ENCODE data around the gene ATP1B2. TPM values are rescaled to one million over a fixed set of nuclear protein-coding genes. Genes with fewer than 3 reads are reported as not detected.

ATP1B2 gene
- total RNA-seq, 1 donor from 2014 or later = 10.4 TPM

DNA sequence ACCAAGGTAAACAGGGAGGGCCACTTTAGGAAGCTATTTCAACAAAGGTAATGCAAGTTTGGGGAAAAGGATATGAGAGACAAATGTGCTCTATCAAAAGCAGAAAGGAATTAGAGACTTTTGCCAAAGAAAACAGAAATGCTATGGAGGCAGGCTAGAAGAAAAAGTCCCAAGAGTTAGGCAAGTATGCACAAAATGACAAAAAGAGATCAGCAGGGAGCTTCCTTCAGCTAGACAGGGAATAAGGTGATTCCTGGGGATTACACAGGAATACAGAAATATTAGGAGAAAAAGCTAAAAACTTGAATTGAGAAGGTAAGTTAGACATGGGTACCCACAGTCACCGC is 38.5 kb upstream of the ATP1B2 start:
- H3K36me3 Mint-ChIP-seq (ENCODE audit: low read depth, unreplicated experiment) = peaks cover 4% of the 10 kb centered on the region
- H3K9me3 Mint-ChIP-seq (ENCODE audit: unreplicated experiment) = no peaks in the 10 kb centered on the region
- DNase-seq (ENCODE audit: low spot score) = no peak
- TF ChIP-seq, protein P1, sequence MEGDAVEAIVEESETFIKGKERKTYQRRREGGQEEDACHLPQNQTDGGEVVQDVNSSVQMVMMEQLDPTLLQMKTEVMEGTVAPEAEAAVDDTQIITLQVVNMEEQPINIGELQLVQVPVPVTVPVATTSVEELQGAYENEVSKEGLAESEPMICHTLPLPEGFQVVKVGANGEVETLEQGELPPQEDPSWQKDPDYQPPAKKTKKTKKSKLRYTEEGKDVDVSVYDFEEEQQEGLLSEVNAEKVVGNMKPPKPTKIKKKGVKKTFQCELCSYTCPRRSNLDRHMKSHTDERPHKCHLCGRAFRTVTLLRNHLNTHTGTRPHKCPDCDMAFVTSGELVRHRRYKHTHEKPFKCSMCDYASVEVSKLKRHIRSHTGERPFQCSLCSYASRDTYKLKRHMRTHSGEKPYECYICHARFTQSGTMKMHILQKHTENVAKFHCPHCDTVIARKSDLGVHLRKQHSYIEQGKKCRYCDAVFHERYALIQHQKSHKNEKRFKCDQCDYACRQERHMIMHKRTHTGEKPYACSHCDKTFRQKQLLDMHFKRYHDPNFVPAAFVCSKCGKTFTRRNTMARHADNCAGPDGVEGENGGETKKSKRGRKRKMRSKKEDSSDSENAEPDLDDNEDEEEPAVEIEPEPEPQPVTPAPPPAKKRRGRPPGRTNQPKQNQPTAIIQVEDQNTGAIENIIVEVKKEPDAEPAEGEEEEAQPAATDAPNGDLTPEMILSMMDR (IDR thresholded peaks at IDR 0.05; ENCODE audit: unreplicated experiment) = no peak
- H3K4me3 Mint-ChIP-seq (ENCODE audit: unreplicated experiment) = peak overlapping the region; percentile 43
- peaks cover 24% of the 10 kb centered on the region for H3K4me1 Mint-ChIP-seq (ENCODE audit: unreplicated experiment)
- H3K27me3 Mint-ChIP-seq (ENCODE audit: unreplicated experiment) = no peaks in the 10 kb centered on the region
- no peak overlapping the region for H3K27ac Mint-ChIP-seq (ENCODE audit: unreplicated experiment)

DNA sequence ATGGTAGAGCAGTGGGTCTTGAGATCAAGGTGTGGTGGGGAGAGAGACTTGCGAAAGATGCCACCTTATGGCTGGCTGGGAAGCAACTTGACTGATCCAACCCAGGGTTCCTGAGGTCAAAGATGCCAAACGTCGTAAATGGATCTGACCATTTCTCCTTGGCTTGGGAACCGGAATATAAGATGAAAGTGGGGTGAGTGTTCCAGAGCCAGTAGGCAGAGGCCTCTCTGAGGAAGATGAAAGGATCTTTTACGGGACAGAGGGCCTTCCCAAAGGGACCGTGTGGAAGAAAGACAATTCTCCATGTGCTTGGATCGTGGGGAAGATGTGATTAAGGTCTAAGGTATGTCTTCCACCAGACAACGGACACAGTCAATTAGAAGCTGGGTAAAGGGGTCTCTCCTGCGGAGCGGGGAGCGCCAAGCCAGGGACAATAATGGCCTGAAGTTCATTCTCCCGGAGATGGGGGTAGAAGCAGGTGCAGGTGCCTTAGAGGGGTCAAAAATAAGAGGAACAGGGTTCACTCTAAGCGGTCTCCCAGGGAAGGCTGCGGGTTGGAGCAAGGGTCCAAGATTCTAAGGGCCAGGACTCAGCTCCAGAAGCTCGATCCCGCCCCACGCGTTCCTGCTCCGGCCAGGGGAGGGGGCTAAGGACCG is 36.8 kb upstream of the ATP1B2 start:
- Mint-ChIP-seq H3K27ac (ENCODE audit: unreplicated experiment) (peak overlapping the region; percentile 39), H3K4me1 (ENCODE audit: unreplicated experiment) (peaks cover 29% of the 10 kb centered on the region), H3K4me3 (ENCODE audit: unreplicated experiment) (peak overlapping the region; percentile 88), H3K36me3 (ENCODE audit: low read depth, unreplicated experiment) (peaks cover 4% of the 10 kb centered on the region), H3K9me3 (ENCODE audit: unreplicated experiment) (no peaks in the 10 kb centered on the region), H3K27me3 (ENCODE audit: unreplicated experiment) (no peaks in the 10 kb centered on the region)
- TF ChIP-seq, protein P1 (IDR thresholded peaks at IDR 0.05; ENCODE audit: unreplicated experiment) = no peak
- no peak for DNase-seq (ENCODE audit: low spot score)

DNA sequence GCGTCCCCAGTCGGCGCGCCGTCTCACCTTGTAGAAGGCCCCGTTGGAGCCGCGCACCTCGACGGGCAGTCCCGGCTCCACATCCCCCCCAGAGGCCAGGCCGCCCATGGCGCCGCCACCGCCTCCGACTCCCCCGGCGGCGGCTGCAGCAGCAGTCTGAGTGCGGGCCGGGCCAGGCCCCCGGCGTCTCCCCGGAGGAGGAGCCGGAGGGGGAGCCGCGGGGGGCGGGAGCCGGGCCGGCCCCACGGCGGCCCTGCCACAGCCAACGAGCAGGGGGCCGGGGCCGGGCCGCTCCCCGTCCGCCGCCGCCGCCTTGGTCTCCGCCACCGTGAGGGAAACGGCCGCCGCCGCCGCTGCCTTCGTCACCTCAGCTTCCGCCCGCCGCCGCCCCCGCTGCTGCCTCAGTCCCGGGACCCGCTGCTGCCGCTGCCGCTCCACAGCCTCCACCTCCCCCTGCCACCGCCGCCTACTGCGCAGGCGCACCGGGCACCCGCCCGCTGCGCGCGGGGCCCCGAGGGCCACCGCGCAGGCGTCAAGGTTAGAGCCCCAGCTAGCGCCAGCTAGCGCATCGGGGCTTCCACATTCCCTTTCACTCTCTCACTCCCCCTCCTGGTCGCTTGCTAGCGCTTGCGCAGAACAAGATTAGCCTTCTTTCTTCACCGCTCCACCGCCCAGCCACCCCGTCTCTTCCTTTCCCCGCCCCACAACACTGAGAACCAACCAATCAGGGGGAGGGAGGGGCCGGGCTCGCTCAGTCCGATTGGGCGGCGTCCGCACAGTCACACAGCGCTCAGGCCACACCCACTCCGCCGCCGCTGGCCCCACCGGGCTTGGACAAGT is 36.1 kb upstream of the ATP1B2 start, which contains the start of gene FXR2:
Gene FXR2, minus strand, starts transcription at position 473 of the 840 bp plus-strand sequence. Its CDS starts 365 bp downstream, at position 108.
- H3K27me3 Mint-ChIP-seq (ENCODE audit: unreplicated experiment) = no peaks in the 10 kb centered on the region
- peak within 1 kb of the TSS; percentile 82 for H3K27ac Mint-ChIP-seq (ENCODE audit: unreplicated experiment)
- TF ChIP-seq, protein P1 (IDR thresholded peaks at IDR 0.05; ENCODE audit: unreplicated experiment) = peak; percentile 49
- H3K9me3 Mint-ChIP-seq (ENCODE audit: unreplicated experiment) = no peaks in the 10 kb centered on the region
- peak; percentile 99 for DNase-seq (ENCODE audit: low spot score)
- H3K36me3 Mint-ChIP-seq (ENCODE audit: low read depth, unreplicated experiment) = peaks cover 4% of the 10 kb centered on the region
- peak within 1 kb of the TSS; percentile 88 for H3K4me3 Mint-ChIP-seq (ENCODE audit: unreplicated experiment)
- H3K4me1 Mint-ChIP-seq (ENCODE audit: unreplicated experiment) = peaks cover 29% of the 10 kb centered on the region

DNA sequence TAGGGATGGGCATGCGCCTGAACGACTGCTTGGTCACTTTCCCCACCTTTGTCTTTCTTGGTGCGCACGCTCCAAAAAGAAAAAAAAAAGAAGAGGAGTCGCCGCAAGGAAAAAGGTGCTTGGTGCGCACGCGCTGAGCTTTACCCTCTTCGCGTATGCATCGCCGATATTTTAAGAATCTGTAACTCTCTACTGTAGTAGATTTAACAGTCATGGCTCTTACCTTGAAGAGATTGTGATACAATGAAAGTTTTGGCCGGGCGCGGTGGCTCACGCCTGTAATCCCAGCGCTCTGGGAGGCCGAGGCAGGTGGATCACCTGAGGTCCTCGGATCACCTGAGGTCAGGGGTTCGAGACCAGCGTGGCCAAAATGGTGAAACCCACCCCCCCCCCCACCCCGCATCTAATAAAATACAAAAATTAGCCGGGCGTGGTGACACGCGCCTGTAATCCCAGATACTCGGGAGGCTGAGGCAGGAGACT is 35.4 kb upstream of the ATP1B2 start:
- Mint-ChIP-seq H3K4me3 (ENCODE audit: unreplicated experiment) (peak overlapping the region; percentile 88), H3K9me3 (ENCODE audit: unreplicated experiment) (no peaks in the 10 kb centered on the region), H3K4me1 (ENCODE audit: unreplicated experiment) (peaks cover 28% of the 10 kb centered on the region), H3K27me3 (ENCODE audit: unreplicated experiment) (no peaks in the 10 kb centered on the region), H3K36me3 (ENCODE audit: low read depth, unreplicated experiment) (peaks cover 4% of the 10 kb centered on the region), H3K27ac (ENCODE audit: unreplicated experiment) (peak overlapping the region; percentile 82)
- TF ChIP-seq, protein P1 (IDR thresholded peaks at IDR 0.05; ENCODE audit: unreplicated experiment) = no peak
- no peak for DNase-seq (ENCODE audit: low spot score)

All from endothelial cell (in vitro differentiated cells).